Hepatocyte (in vitro differentiated cells): Measurements from ENCODE around the gene KRTAP5-1.

Experiments
- CTCF ChIP-seq: fragments of 200-600 bp; sonication (generic); IDR thresholded peaks from 2 replicates; pipeline ENCODE4 v1.5.1; 2016; ENCODE audit warnings: antibody characterized with exemption, mild to moderate bottlenecking; ENCODE audit not compliant: poor library complexity
- EZH2 ChIP-seq: fragments of 200-600 bp; sonication (generic); IDR thresholded peaks from 2 replicates; pipeline ENCODE4 v1.6.1; 2016; ENCODE audit warnings: antibody characterized with exemption, mild to moderate bottlenecking, borderline replicate concordance
- EZH2phosphoT487 ChIP-seq: fragments of 200-600 bp; sonication (generic); IDR thresholded peaks from one replicate; pipeline ENCODE4 v1.6.1; 2018; ENCODE audit warnings: antibody characterized with exemption, mild to moderate bottlenecking, low read depth, moderate library complexity; ENCODE audit not compliant: unreplicated experiment, severe bottlenecking

GRCh38 chr11:1536065-1536843 is 48.8 kb downstream of the KRTAP5-1 start:
- no peak for TF ChIP-seq EZH2phosphoT487
- no peak for TF ChIP-seq EZH2
- TF ChIP-seq CTCF = no peak
